ENCODE results near the gene FAM107B.

The FAM107B gene

GRCh38 chr10:14798636-14799035, 23.9 kb upstream of the FAM107B start:
- Mint-ChIP-seq H3K4me1 (peaks cover 9% of the 10 kb centered on the region), H3K4me3 (no peak overlapping the region), H3K36me3 (ENCODE audit: low read depth) (no peaks in the 10 kb centered on the region), H3K27me3 (no peaks in the 10 kb centered on the region), H3K27ac (no peak overlapping the region), H3K9me3 (no peaks in the 10 kb centered on the region)
- DNase-seq: no peak
- ATAC-seq: no peak

DNA sequence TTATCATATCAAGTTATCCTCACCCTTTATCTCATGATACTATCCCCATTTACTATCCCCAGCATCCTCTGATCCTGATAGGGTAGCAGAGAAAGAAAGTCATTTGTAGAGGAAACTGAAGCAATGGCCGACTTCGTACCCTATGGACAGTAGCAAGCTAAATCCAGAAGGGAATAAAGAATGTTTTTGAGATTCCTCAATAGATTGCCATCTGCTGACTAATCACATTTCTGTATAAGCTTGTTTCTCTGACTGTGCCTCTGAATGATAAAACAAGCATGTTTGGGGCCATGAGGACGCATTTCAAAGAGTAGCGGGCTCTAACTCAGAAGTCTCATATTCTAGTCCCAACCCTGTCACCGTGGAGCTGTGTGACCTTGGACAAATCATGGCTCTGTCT, 13.2 kb upstream of the FAM107B start:
- Mint-ChIP-seq H3K9me3 (peaks cover 6% of the 10 kb centered on the region), H3K4me3 (no peak overlapping the region), H3K27me3 (no peaks in the 10 kb centered on the region), H3K27ac (no peak overlapping the region), H3K36me3 (ENCODE audit: low read depth) (no peaks in the 10 kb centered on the region), H3K4me1 (peaks cover under 1% of the 10 kb centered on the region)
- ATAC-seq: no peak
- no peak for DNase-seq

GRCh38 chr10:14784459-14785055, 9.9 kb upstream of the FAM107B start:
- Mint-ChIP-seq H3K4me3 (no peak overlapping the region), H3K27me3 (no peaks in the 10 kb centered on the region), H3K9me3 (peaks cover 6% of the 10 kb centered on the region), H3K27ac (no peak overlapping the region), H3K36me3 (ENCODE audit: low read depth) (no peaks in the 10 kb centered on the region), H3K4me1 (peaks cover 9% of the 10 kb centered on the region)
- ATAC-seq (no peak), DNase-seq (no peak)

DNA sequence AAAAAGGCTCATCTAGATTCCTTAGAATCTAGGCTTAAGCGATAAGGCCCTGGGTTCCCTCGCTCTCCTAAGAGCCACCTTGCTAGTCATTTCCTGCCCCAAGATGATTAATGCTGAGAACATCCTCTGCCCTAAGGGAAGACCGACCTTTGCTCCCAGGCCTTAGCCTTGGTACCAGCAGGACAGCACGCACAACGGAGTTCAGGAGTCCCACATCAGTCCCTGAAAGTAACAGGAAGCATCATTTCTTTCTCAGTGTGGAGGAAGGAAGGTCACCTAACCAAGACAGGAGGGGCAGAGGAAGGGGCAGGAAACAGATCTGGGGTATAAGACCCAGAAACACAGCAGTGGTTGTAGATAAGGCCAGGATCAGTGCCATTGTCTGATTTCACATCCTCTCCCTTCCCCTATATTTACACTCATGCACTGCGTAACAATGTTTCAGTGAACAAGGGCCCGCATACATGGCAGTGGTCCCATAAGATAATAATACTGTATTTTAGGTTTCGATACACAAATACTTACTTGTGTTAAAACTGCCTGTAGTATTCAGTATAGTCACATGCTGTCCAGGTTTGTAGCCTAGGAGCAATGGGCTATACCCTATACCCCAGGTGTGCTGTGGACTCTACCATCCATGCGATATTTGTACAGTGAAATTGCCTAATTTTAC, 8.1 kb upstream of the FAM107B start:
- Mint-ChIP-seq H3K27me3 (no peaks in the 10 kb centered on the region), H3K27ac (peak overlapping the region; percentile 36), H3K4me1 (peaks cover 9% of the 10 kb centered on the region), H3K36me3 (ENCODE audit: low read depth) (no peaks in the 10 kb centered on the region), H3K4me3 (no peak overlapping the region), H3K9me3 (peaks cover 6% of the 10 kb centered on the region)
- ATAC-seq (peak; percentile 75), DNase-seq (peak; percentile 17)

DNA sequence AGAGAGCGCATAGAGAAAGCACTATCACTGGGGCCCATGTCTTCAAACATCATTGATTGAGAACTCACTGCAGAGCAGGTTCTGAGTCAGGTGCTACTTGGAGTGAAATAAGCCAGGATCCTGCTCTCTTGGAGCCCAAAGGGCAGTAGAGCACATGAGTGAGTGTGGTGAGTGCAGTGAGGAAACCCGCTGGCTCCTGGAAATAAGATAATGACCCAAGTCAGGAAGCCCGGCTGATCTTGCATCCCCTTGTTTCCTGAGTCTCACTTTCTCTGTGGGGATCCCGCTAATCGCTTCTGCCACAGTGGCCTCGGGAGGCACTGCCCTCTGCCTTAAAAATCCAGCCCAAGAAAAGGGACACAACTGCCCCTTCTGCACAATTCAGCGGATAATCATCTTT, 7.1 kb upstream of the FAM107B start:
- ATAC-seq (no peak), DNase-seq (no peak)
- Mint-ChIP-seq H3K27me3 (no peaks in the 10 kb centered on the region), H3K27ac (no peak overlapping the region), H3K4me3 (no peak overlapping the region), H3K9me3 (peaks cover 6% of the 10 kb centered on the region), H3K4me1 (peaks cover 9% of the 10 kb centered on the region), H3K36me3 (ENCODE audit: low read depth) (no peaks in the 10 kb centered on the region)

GRCh38 chr10:14779001-14779651, 4.4 kb upstream of the FAM107B start:
- DNase-seq: no peak
- Mint-ChIP-seq H3K4me1 (peaks cover 9% of the 10 kb centered on the region), H3K4me3 (no peak overlapping the region), H3K27me3 (no peaks in the 10 kb centered on the region), H3K27ac (no peak overlapping the region), H3K36me3 (ENCODE audit: low read depth) (no peaks in the 10 kb centered on the region), H3K9me3 (no peaks in the 10 kb centered on the region)
- no peak for ATAC-seq

- Mint-ChIP-seq H3K36me3 (ENCODE audit: low read depth) (no peaks in the 10 kb centered on the region), H3K4me1 (no peaks in the 10 kb centered on the region), H3K27ac (no peak overlapping the region), H3K4me3 (no peak overlapping the region), H3K27me3 (no peaks in the 10 kb centered on the region), H3K9me3 (no peaks in the 10 kb centered on the region)
- ATAC-seq (no peak), DNase-seq (no peak)
These were observed 1.8 kb upstream of the FAM107B start for GRCh38 chr10:14776546-14776945.

DNA sequence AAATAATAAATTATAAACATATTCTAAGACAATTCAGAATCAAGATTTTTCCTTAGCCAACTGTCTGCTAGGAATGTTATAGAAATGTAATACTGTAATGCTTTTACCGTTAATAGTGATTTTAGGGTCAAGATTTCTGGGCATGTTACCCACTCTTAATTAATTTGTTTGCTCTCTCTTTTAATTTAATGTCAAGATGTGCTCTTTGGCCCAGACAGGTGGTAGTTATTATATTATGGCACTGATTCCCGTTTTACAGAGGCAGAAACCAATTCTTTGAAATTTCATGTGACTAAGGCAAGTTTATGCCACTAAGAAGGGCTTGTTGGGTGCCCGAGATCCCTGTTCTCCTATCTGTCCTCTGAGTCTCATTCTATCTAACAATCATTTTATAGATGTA, 959 bp upstream of the FAM107B start:
- DNase-seq (no peak), ATAC-seq (no peak)
- H3K27me3 Mint-ChIP-seq: no peaks in the 10 kb centered on the region
- H3K27ac Mint-ChIP-seq: no peak overlapping the region
- H3K9me3 Mint-ChIP-seq: no peaks in the 10 kb centered on the region
- H3K4me3 Mint-ChIP-seq: no peak overlapping the region
- no peaks in the 10 kb centered on the region for H3K36me3 Mint-ChIP-seq (ENCODE audit: low read depth)
- H3K4me1 Mint-ChIP-seq: no peaks in the 10 kb centered on the region

DNA sequence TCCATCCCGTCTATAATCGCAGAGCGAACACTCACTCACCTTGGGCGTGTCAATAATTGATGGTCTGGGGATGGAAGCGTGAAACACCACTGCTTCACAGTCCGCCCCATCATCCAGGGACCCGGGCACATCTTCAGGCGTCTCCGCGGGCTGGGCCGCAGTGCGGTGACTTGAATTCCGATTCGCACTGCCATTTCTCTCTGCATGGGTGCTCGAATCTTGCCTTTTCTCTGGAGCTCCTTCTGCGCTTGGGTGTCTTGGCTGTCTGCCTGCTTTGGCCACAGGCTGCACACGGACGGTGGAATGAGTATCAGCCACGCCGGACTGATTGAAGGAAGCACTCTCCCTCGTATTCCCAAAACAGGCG, 500 bp downstream of the FAM107B start:
- DNase-seq: no peak
- no peaks in the 10 kb centered on the region for H3K4me1 Mint-ChIP-seq
- no peaks in the 10 kb centered on the region for H3K36me3 Mint-ChIP-seq (ENCODE audit: low read depth)
- no peak overlapping the region for H3K4me3 Mint-ChIP-seq
- H3K9me3 Mint-ChIP-seq: no peaks in the 10 kb centered on the region
- H3K27ac Mint-ChIP-seq: no peak overlapping the region
- no peak for ATAC-seq
- no peaks in the 10 kb centered on the region for H3K27me3 Mint-ChIP-seq

DNA sequence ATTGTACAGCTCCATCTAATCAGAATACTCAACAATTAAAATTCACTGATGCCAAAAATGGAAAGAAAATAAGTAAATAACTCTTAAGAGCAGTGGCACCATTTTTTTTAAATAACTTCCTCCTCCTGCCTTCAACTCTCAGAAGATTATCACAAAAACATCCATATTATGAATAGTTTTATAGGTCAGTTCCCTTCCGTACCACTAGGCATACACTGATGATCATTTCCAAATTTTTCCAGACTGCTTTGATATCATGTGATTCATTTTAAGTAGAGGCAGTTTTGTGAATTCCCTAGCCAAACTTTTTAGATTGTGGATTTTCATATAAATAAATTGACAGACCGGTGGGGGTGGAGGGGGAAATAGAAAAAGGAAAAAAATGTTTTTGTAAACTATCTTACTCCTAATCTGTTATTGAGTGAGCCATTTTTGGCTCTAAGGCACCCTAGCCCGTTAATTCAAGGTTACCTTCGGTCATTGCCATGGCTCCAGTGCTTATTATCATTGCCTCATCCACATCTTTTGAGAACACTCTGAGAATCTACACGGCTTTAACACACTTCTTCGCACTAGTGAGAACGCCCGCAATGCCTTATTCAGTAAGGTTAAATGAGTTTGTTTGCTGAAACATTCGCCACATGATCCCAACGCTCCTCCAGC, 1.0 kb downstream of the FAM107B start:
- no peaks in the 10 kb centered on the region for H3K36me3 Mint-ChIP-seq (ENCODE audit: low read depth)

GRCh38 chr10:14772399-14772798, 2.3 kb downstream of the FAM107B start:
- H3K27me3 Mint-ChIP-seq: no peaks in the 10 kb centered on the region
- DNase-seq (no peak), ATAC-seq (no peak)
- H3K36me3 Mint-ChIP-seq (ENCODE audit: low read depth): no peaks in the 10 kb centered on the region
- no peak overlapping the region for H3K27ac Mint-ChIP-seq
- no peak overlapping the region for H3K4me3 Mint-ChIP-seq
- no peaks in the 10 kb centered on the region for H3K9me3 Mint-ChIP-seq
- H3K4me1 Mint-ChIP-seq: no peaks in the 10 kb centered on the region

More for the DNA sequence above, 1.0 kb downstream of the FAM107B start:
- DNase-seq (no peak), ATAC-seq (no peak)
- Mint-ChIP-seq H3K4me3 (no peak overlapping the region), H3K9me3 (no peaks in the 10 kb centered on the region), H3K4me1 (no peaks in the 10 kb centered on the region), H3K27me3 (no peaks in the 10 kb centered on the region), H3K27ac (no peak overlapping the region)

DNA sequence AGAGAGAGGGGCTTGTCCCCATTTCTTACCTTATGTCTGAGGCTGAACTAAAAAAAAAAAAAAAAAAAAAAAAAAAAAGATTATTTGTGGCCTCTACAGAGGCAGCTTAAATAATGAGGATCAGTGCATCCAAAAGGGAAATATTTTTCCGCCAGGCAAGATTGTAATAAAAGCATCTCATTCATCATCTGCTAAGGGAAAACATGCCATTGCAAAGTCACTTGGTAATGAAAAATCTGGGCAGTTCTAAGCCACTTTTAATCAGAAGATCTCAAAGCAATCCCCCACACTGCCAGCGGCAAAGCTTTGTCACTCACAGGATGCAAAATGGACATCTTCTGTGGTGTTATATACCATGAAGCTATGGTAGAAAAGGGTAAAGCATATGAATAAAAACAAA, 3.8 kb downstream of the FAM107B start:
- H3K9me3 Mint-ChIP-seq: no peaks in the 10 kb centered on the region
- no peak overlapping the region for H3K27ac Mint-ChIP-seq
- ATAC-seq (no peak), DNase-seq (no peak)
- no peaks in the 10 kb centered on the region for H3K27me3 Mint-ChIP-seq
- H3K4me1 Mint-ChIP-seq: no peaks in the 10 kb centered on the region
- H3K4me3 Mint-ChIP-seq: no peak overlapping the region
- no peaks in the 10 kb centered on the region for H3K36me3 Mint-ChIP-seq (ENCODE audit: low read depth)

DNA sequence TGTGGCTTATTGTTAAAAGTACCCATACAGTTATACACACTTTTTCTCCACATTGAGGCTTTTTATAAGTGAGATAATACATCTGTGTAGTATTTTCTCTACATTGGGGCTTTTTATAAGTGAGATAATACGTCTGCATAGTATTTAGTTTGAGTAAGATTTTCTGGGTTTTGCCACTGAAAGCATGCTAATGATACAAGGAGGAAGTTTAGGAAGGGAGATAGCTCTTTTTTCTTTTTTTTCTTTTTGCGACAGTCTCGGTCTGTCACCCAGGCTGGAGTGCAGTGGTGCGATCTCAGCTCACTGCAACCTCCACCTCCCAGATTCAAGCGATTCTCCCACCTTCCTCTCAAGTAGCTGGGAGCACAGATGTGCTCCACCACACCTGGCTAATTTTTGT, 13.3 kb downstream of the FAM107B start:
- H3K36me3 Mint-ChIP-seq (ENCODE audit: low read depth): no peaks in the 10 kb centered on the region
- H3K9me3 Mint-ChIP-seq: no peaks in the 10 kb centered on the region
- H3K27me3 Mint-ChIP-seq: no peaks in the 10 kb centered on the region
- no peak overlapping the region for H3K4me3 Mint-ChIP-seq
- ATAC-seq (no peak), DNase-seq (no peak)
- H3K27ac Mint-ChIP-seq: no peak overlapping the region
- peaks cover 7% of the 10 kb centered on the region for H3K4me1 Mint-ChIP-seq

GRCh38 chr10:14758994-14759664, 15.6 kb downstream of the FAM107B start:
- Mint-ChIP-seq H3K4me3 (no peak overlapping the region), H3K36me3 (ENCODE audit: low read depth) (no peaks in the 10 kb centered on the region), H3K27me3 (no peaks in the 10 kb centered on the region), H3K4me1 (peaks cover 7% of the 10 kb centered on the region), H3K9me3 (no peaks in the 10 kb centered on the region), H3K27ac (no peak overlapping the region)
- ATAC-seq (no peak), DNase-seq (no peak)

All from activated naive CD8-positive, alpha-beta T cell treated with anti-CD3 and anti-CD28 coated beads, Interleukin-2, amount 50 U/mL, for 24 hours (primary cell).